Stimulated activated CD8-positive, alpha-beta memory T cell treated with anti-CD3 and anti-CD28 coated beads, Interleukin-2, amount 100 ng/mL, for 48 hours (primary cell): ENCODE results near the gene LPIN3.

ENCODE experiments used
- DNase-seq, 2 donors: peaks; one replicate each; pipeline ENCODE4 v3.0.0-alpha.2; 2020; ENCODE audit warnings: low read depth in 2 of 2

Gene LPIN3

GRCh38 chr20:41392871-41393704 lies 52.5 kb downstream of the LPIN3 start:
- DNase-seq, result no peak

- no peak for DNase-seq
These were observed 53.1 kb downstream of the LPIN3 start for GRCh38 chr20:41393705-41394066.

GRCh38 chr20:41394081-41394480 lies 53.5 kb downstream of the LPIN3 start:
- DNase-seq, result no peak

- no peak for DNase-seq
These were observed 54.5 kb downstream of the LPIN3 start for GRCh38 chr20:41394931-41395666.

- DNase-seq, result no peak
These were observed 55.3 kb downstream of the LPIN3 start for GRCh38 chr20:41395667-41396664.

GRCh38 chr20:41398408-41398807 lies 57.8 kb downstream of the LPIN3 start:
- DNase-seq, result no peak

- no peak for DNase-seq
These were observed 63.0 kb downstream of the LPIN3 start for GRCh38 chr20:41403604-41404003.

- DNase-seq, result no peak
These were observed 64.8 kb downstream of the LPIN3 start for GRCh38 chr20:41405436-41405835.

GRCh38 chr20:41406353-41406752 lies 65.7 kb downstream of the LPIN3 start:
- no peak for DNase-seq

- DNase-seq, result no peak
These were observed 66.3 kb downstream of the LPIN3 start for GRCh38 chr20:41406896-41407444.

- no peak for DNase-seq
These were observed 67.0 kb downstream of the LPIN3 start for GRCh38 chr20:41407607-41408006.

- DNase-seq, result no peak
These were observed 67.7 kb downstream of the LPIN3 start for GRCh38 chr20:41408156-41408794.

GRCh38 chr20:41408986-41409385 lies 68.4 kb downstream of the LPIN3 start:
- no peak for DNase-seq
